ENCODE measurements around the gene FOXN1. TPM values are rescaled to one million over a fixed set of nuclear protein-coding genes. Genes with fewer than 3 reads are reported as not detected.

FOXN1 gene
- total RNA-seq, 1 donor from 2014 or later: not detected

GRCh38 chr17:28482551-28483199 lies 23.5 kb upstream of the FOXN1 start:
- Histone ChIP-seq H3K27me3 (ENCODE audit: control insufficient read depth, insufficient read depth, low read length) (peaks cover 12% of the 10 kb centered on the region), H3K4me3 (ENCODE audit: low read depth, low read length) (no peak overlapping the region), H3K36me3 (ENCODE audit: control insufficient read depth, insufficient read depth, low read length) (no peaks in the 10 kb centered on the region)
- no peak for DNase-seq (ENCODE audit: low read depth)
- TF ChIP-seq CTCF (IDR thresholded peaks at IDR 0.05; ENCODE audit: insufficient read depth, low read length, poor library complexity, severe bottlenecking): no peak

- Histone ChIP-seq H3K27me3 (ENCODE audit: control insufficient read depth, insufficient read depth, low read length) (peaks cover 12% of the 10 kb centered on the region), H3K4me3 (ENCODE audit: low read depth, low read length) (no peak overlapping the region), H3K36me3 (ENCODE audit: control insufficient read depth, insufficient read depth, low read length) (no peaks in the 10 kb centered on the region)
- TF ChIP-seq CTCF (IDR thresholded peaks at IDR 0.05; ENCODE audit: insufficient read depth, low read length, poor library complexity, severe bottlenecking): no peak
- no peak for DNase-seq (ENCODE audit: low read depth)
Observed at GRCh38 chr17:28484296-28484695, 21.9 kb upstream of the FOXN1 start.

GRCh38 chr17:28485049-28485448 lies 21.1 kb upstream of the FOXN1 start:
- peaks cover 12% of the 10 kb centered on the region for H3K27me3 ChIP-seq (ENCODE audit: control insufficient read depth, insufficient read depth, low read length)
- DNase-seq (ENCODE audit: low read depth): no peak
- no peak for TF ChIP-seq CTCF (IDR thresholded peaks at IDR 0.05; ENCODE audit: insufficient read depth, low read length, poor library complexity, severe bottlenecking)
- H3K36me3 ChIP-seq (ENCODE audit: control insufficient read depth, insufficient read depth, low read length): no peaks in the 10 kb centered on the region
- no peak overlapping the region for H3K4me3 ChIP-seq (ENCODE audit: low read depth, low read length)

GRCh38 chr17:28487881-28488532 lies 18.1 kb upstream of the FOXN1 start:
- H3K36me3 ChIP-seq (ENCODE audit: control insufficient read depth, insufficient read depth, low read length): no peaks in the 10 kb centered on the region
- DNase-seq (ENCODE audit: low read depth): no peak
- no peak for TF ChIP-seq CTCF (IDR thresholded peaks at IDR 0.05; ENCODE audit: insufficient read depth, low read length, poor library complexity, severe bottlenecking)
- peaks cover 11% of the 10 kb centered on the region for H3K27me3 ChIP-seq (ENCODE audit: control insufficient read depth, insufficient read depth, low read length)
- H3K4me3 ChIP-seq (ENCODE audit: low read depth, low read length): no peak overlapping the region

GRCh38 chr17:28488533-28489276 lies 17.4 kb upstream of the FOXN1 start:
- no peak for DNase-seq (ENCODE audit: low read depth)
- Histone ChIP-seq H3K27me3 (ENCODE audit: control insufficient read depth, insufficient read depth, low read length) (peaks cover 12% of the 10 kb centered on the region), H3K36me3 (ENCODE audit: control insufficient read depth, insufficient read depth, low read length) (no peaks in the 10 kb centered on the region), H3K4me3 (ENCODE audit: low read depth, low read length) (no peak overlapping the region)
- TF ChIP-seq CTCF (IDR thresholded peaks at IDR 0.05; ENCODE audit: insufficient read depth, low read length, poor library complexity, severe bottlenecking): no peak
